ENCODE data around the gene SOCS1. TPM values are rescaled to one million over a fixed set of nuclear protein-coding genes. Genes with fewer than 3 reads are reported as not detected.
"Not testable (repeated sequence)": the region's sequence is repeated elsewhere in the genome, so short reads cannot be mapped to it uniquely, and the experiment has no call there.

Gene SOCS1
- total RNA-seq, 1 experiment from 2014 or later = 12.5 TPM

DNA sequence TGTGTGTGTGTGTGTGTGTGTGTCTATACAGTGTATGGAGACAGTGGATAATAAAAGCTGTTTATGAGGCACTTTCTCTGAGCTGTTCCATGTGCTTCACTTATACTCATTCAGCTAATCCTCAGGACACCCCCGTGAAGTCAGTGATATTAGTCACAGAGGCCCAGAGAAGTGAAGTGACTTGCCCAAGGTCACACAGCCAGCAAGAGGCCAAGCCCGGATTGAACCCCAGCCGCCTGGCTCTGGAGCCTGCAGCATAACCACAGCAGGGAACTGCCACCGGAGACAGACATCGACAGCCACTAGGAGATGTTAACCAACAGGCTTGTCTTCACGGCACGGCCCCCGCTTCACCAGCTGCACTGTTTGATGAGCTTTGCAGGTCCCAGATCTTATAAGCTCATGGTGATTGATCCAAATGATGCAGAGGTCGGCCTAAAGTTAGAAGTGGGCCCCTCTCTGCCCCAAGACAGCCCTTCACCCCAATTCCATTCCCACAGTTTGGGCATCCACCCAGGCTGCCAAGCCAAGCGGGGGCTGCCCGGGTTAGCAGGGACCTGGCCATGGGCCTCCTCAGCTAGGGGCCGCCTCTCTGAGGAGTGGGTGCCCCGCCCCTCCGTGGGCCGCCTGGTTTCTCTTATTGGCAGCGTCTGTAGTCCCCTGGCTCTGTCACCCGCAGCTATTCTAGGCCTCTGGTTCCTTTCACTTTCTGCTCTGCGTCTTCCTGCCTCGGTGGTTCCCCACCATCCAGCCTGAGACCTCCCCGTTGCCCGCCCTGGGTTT is 30.9 kb downstream of the SOCS1 start:
- POLR2A ChIA-PET (ENCODE audit: unreplicated experiment) = interaction anchor here (0.6 kb wide), 1 partner anchor 15 kb away, joined by 3 read pairs; no protein-coding TSS in a partner anchor
- ATAC-seq (no peak), DNase-seq (no peak)
- intact Hi-C loops (cut with micrococcal nuclease) = no loop called here
- H3K4me2 ChIP-seq (ENCODE audit: low read length) = no peak overlapping the region
- TF ChIP-seq, protein P1, sequence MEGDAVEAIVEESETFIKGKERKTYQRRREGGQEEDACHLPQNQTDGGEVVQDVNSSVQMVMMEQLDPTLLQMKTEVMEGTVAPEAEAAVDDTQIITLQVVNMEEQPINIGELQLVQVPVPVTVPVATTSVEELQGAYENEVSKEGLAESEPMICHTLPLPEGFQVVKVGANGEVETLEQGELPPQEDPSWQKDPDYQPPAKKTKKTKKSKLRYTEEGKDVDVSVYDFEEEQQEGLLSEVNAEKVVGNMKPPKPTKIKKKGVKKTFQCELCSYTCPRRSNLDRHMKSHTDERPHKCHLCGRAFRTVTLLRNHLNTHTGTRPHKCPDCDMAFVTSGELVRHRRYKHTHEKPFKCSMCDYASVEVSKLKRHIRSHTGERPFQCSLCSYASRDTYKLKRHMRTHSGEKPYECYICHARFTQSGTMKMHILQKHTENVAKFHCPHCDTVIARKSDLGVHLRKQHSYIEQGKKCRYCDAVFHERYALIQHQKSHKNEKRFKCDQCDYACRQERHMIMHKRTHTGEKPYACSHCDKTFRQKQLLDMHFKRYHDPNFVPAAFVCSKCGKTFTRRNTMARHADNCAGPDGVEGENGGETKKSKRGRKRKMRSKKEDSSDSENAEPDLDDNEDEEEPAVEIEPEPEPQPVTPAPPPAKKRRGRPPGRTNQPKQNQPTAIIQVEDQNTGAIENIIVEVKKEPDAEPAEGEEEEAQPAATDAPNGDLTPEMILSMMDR (conservative IDR thresholded peaks at IDR 0.05; ENCODE audit: low read depth, low read length) = no peak
- no peak for TF ChIP-seq EZH2phosphoT487 (IDR thresholded peaks at IDR 0.05; ENCODE audit: borderline replicate concordance, low read length)
- no peaks in the 10 kb centered on the region for H3K27me3 ChIP-seq (ENCODE audit: low read length)
- CTCF ChIA-PET = no interaction called here
- BruUV-seq (replicated peaks) = no TSS peak
- no peak overlapping the region for H3K27ac ChIP-seq (ENCODE audit: low read length)
- no peaks in the 10 kb centered on the region for H3K79me2 ChIP-seq (ENCODE audit: low read length)
- no peaks in the 10 kb centered on the region for H4K20me1 ChIP-seq (ENCODE audit: low read length)
- H3K9ac ChIP-seq (ENCODE audit: low read length) = no peak overlapping the region
- no peaks in the 10 kb centered on the region for H3K36me3 ChIP-seq (ENCODE audit: low read depth, low read length)
- no peak overlapping the region for H2AFZ ChIP-seq (ENCODE audit: low read length)
- H3K4me1 ChIP-seq (ENCODE audit: insufficient read depth, low read length) = no peaks in the 10 kb centered on the region
- no peaks in the 10 kb centered on the region for H3F3A ChIP-seq (ENCODE audit: low read length, unreplicated experiment)
- H3K4me3 ChIP-seq (ENCODE audit: low read length) = no peak overlapping the region
- no peaks in the 10 kb centered on the region for H3K9me3 ChIP-seq (ENCODE audit: low read length)
- H3K9me2 ChIP-seq (replicated peaks; ENCODE audit: low read length) = no peaks in the 10 kb centered on the region

GRCh38 chr16:11224096-11224893 is 31.7 kb downstream of the SOCS1 start:
- H3F3A ChIP-seq (ENCODE audit: low read length, unreplicated experiment) = no peaks in the 10 kb centered on the region
- no peaks in the 10 kb centered on the region for H3K79me2 ChIP-seq (ENCODE audit: low read length)
- H3K9me2 ChIP-seq (replicated peaks; ENCODE audit: low read length) = no peaks in the 10 kb centered on the region
- no peak for DNase-seq
- ChIA-PET POLR2A (ENCODE audit: unreplicated experiment) (no interaction called here), CTCF (no interaction called here)
- no peak overlapping the region for H2AFZ ChIP-seq (ENCODE audit: low read length)
- BruUV-seq (replicated peaks) = no TSS peak
- intact Hi-C loops (cut with micrococcal nuclease) = no loop called here
- H3K27ac ChIP-seq (ENCODE audit: low read length) = no peak overlapping the region
- no peak overlapping the region for H3K9ac ChIP-seq (ENCODE audit: low read length)
- H3K4me1 ChIP-seq (ENCODE audit: insufficient read depth, low read length) = no peaks in the 10 kb centered on the region
- no peaks in the 10 kb centered on the region for H3K36me3 ChIP-seq (ENCODE audit: low read depth, low read length)
- H3K4me2 ChIP-seq (ENCODE audit: low read length) = no peak overlapping the region
- no peak for ATAC-seq
- no peaks in the 10 kb centered on the region for H3K9me3 ChIP-seq (ENCODE audit: low read length)
- no peak overlapping the region for H3K4me3 ChIP-seq (ENCODE audit: low read length)
- H3K27me3 ChIP-seq (ENCODE audit: low read length) = no peaks in the 10 kb centered on the region
- H4K20me1 ChIP-seq (ENCODE audit: low read length) = no peaks in the 10 kb centered on the region
- no peak for TF ChIP-seq EZH2 (IDR thresholded peaks at IDR 0.05; ENCODE audit: low read length, unreplicated experiment)
- no peak for TF ChIP-seq EZH2phosphoT487 (IDR thresholded peaks at IDR 0.05; ENCODE audit: borderline replicate concordance, low read length)
- TF ChIP-seq, protein P1 (conservative IDR thresholded peaks at IDR 0.05; ENCODE audit: low read depth, low read length) = no peak

DNA sequence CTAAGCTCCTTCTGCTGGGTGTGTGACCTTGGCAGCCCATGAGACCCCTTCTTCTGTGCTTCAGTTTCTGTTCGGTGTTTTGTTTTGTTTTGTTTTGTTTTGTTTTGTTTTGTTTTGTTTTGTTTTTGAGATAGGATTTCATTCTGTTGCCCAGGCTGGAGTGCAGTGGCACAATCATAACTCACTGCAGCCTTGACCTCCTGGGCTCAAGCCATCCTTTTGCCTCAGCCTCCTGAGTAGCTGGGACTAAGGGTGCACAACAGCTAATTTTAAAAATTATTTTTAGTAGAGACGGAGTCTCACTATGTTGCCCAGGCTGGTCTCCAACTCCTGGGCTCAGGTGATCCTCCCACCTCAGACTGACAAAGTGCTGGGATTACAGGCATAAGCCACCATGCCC is 35.5 kb downstream of the SOCS1 start:
- BruUV-seq (replicated peaks); H2AFZ ChIP-seq (ENCODE audit: low read length); H3K4me3 ChIP-seq (ENCODE audit: low read length); H3K79me2 ChIP-seq (ENCODE audit: low read length); DNase-seq; H4K20me1 ChIP-seq (ENCODE audit: low read length); POLR2A ChIA-PET (ENCODE audit: unreplicated experiment); H3K9ac ChIP-seq (ENCODE audit: low read length); H3K9me3 ChIP-seq (ENCODE audit: low read length); H3K27me3 ChIP-seq (ENCODE audit: low read length); H3F3A ChIP-seq (ENCODE audit: low read length, unreplicated experiment); intact Hi-C loops (cut with micrococcal nuclease); H3K4me2 ChIP-seq (ENCODE audit: low read length); H3K9me2 ChIP-seq (replicated peaks; ENCODE audit: low read length); H3K4me1 ChIP-seq (ENCODE audit: insufficient read depth, low read length); H3K27ac ChIP-seq (ENCODE audit: low read length); H3K36me3 ChIP-seq (ENCODE audit: low read depth, low read length); ATAC-seq; CTCF ChIA-PET: not testable (repeated sequence)

Measured in PC-3 (cell line).